ENCODE results near the gene PRRG2.

PRRG2 gene

DNA sequence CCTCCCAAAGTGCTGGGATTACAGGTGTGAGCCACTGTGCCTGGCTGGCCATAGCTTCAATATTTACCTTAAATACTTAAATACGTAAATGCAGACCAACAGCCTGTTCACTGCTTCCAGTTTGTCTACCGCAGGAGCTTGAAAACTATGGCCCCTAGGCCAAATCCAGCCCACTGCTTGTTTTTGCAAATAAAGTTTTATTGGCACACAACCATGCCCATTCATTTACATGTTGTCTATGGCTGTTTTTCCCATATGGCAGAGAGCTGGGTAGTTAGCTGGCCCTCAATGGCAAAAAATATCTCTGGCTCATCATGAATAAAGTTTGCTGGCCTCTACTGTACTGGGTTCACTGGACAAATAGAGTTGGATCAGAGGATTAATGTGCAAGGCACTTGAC lies 21.7 kb downstream of the PRRG2 start:
- H3K36me3 ChIP-seq (ENCODE audit: insufficient read depth), result peaks cover 6% of the 10 kb centered on the region; the same call in 1 of the 2 replicates
- no peaks in the 10 kb centered on the region; the same call in 1 of the 2 replicates for H3K79me2 ChIP-seq (ENCODE audit: insufficient read depth, low read depth)

DNA sequence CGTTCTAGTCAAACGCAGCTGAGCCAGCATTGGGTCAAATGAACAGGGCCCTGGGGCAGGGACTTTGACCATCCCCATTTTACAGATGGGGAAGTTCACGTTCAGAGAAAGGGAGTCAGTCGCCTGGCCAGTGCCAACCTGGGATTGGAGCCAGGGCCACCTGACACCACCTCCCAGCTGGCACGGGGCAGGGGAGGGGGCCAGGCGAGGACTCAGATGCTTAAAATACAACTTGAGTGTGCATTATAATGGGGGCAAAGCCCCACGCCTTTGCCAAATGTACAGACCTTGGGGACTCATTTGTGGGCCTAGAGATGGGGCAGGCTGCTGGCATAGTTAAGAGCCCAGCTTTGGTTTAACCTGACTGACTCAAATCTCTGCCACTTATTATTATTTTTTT lies 24.5 kb downstream of the PRRG2 start:
- Histone ChIP-seq H3K4me3 (IDR thresholded peaks at IDR 0.05; ENCODE audit: insufficient read depth, low read depth, low read length) (no peak overlapping the region), H3K79me2 (ENCODE audit: insufficient read depth, low read depth) (no peaks in the 10 kb centered on the region; the same call in 1 of the 2 replicates), H3K4me1 (ENCODE audit: low read depth, poor library complexity, severe bottlenecking) (no peaks in the 10 kb centered on the region), H4K20me1 (ENCODE audit: insufficient read depth) (no peaks in the 10 kb centered on the region), H3K9ac (no peak overlapping the region), H3K27me3 (ENCODE audit: insufficient read depth, low read depth) (no peaks in the 10 kb centered on the region), H2AFZ (ENCODE audit: low read depth) (no peak overlapping the region), H3K36me3 (ENCODE audit: insufficient read depth) (no peaks in the 10 kb centered on the region), H3K4me2 (no peak overlapping the region), H3K27ac (no peak overlapping the region)
- TF ChIP-seq, protein P1, sequence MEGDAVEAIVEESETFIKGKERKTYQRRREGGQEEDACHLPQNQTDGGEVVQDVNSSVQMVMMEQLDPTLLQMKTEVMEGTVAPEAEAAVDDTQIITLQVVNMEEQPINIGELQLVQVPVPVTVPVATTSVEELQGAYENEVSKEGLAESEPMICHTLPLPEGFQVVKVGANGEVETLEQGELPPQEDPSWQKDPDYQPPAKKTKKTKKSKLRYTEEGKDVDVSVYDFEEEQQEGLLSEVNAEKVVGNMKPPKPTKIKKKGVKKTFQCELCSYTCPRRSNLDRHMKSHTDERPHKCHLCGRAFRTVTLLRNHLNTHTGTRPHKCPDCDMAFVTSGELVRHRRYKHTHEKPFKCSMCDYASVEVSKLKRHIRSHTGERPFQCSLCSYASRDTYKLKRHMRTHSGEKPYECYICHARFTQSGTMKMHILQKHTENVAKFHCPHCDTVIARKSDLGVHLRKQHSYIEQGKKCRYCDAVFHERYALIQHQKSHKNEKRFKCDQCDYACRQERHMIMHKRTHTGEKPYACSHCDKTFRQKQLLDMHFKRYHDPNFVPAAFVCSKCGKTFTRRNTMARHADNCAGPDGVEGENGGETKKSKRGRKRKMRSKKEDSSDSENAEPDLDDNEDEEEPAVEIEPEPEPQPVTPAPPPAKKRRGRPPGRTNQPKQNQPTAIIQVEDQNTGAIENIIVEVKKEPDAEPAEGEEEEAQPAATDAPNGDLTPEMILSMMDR (conservative IDR thresholded peaks at IDR 0.05; ENCODE audit: low read depth, low read length), result no peak

More for the DNA sequence above, 21.7 kb downstream of the PRRG2 start:
- H3K27me3 ChIP-seq (ENCODE audit: insufficient read depth, low read depth), result no peaks in the 10 kb centered on the region
- no peaks in the 10 kb centered on the region for H3K4me1 ChIP-seq (ENCODE audit: low read depth, poor library complexity, severe bottlenecking)
- no peak overlapping the region for H3K27ac ChIP-seq
- H3K4me3 ChIP-seq (IDR thresholded peaks at IDR 0.05; ENCODE audit: insufficient read depth, low read depth, low read length), result no peak overlapping the region
- TF ChIP-seq, protein P1 (conservative IDR thresholded peaks at IDR 0.05; ENCODE audit: low read depth, low read length), result no peak
- H2AFZ ChIP-seq (ENCODE audit: low read depth), result no peak overlapping the region
- no peak overlapping the region for H3K9ac ChIP-seq
- H3K4me2 ChIP-seq, result no peak overlapping the region
- no peaks in the 10 kb centered on the region for H4K20me1 ChIP-seq (ENCODE audit: insufficient read depth)

DNA sequence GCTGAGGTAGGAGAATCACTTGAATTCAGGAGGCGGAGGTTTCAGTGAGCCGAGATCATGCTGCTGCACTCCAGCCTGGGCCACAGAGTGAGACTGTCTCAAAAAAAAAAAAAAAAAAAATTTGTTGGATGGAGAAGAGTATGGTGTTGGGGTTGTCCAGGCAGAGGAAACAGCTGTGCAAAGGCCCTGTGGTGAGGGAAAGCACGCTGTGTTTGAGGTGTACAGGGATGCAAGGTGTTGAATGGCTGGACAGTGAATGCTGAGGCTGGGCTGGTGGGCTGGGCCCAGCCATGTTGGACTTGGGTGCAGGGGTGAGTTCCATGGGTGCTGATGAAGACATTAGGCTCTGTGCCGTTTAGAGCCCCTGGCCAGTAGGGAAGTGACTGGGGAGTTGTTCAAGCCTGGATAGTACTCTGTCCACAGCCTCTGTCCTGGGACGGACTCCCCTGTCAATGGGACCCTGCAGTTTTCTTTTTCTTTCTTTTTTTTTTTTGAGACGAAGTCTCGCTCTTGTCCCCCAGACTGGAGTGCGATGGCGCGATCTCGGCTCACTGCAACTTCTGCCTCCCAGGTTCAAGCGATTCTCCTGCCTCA lies 28.5 kb downstream of the PRRG2 start:
- Histone ChIP-seq H3K27me3 (ENCODE audit: insufficient read depth, low read depth) (no peaks in the 10 kb centered on the region), H3K4me1 (ENCODE audit: low read depth, poor library complexity, severe bottlenecking) (no peaks in the 10 kb centered on the region), H3K4me3 (IDR thresholded peaks at IDR 0.05; ENCODE audit: insufficient read depth, low read depth, low read length) (no peak overlapping the region), H4K20me1 (ENCODE audit: insufficient read depth) (no peaks in the 10 kb centered on the region), H3K36me3 (ENCODE audit: insufficient read depth) (no peaks in the 10 kb centered on the region), H3K27ac (no peak overlapping the region), H2AFZ (ENCODE audit: low read depth) (no peak overlapping the region), H3K4me2 (no peak overlapping the region), H3K79me2 (ENCODE audit: insufficient read depth, low read depth) (no peaks in the 10 kb centered on the region; the same call in 1 of the 2 replicates), H3K9ac (no peak overlapping the region)
- TF ChIP-seq, protein P1 (conservative IDR thresholded peaks at IDR 0.05; ENCODE audit: low read depth, low read length), result no peak

DNA sequence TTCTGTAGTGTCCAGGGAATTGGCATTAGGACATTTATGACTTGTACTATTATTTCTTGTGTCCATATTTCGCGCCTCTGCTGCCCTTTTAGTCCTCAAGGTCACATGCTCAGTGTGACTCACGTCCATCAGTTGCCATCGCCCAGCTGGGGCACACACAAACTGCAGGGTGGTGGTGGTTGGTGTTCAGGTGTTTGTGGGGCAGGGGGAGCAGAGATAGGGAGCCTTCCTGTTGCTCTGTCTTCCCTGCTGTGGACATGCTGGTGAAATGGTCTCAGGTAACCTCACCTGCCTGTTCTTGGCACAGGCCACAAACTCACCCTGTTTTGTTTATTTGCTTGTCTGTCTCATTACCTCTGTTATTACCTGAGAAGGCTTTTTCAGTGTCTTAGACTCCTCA lies 32.3 kb downstream of the PRRG2 start:
- Histone ChIP-seq H4K20me1 (ENCODE audit: insufficient read depth) (no peaks in the 10 kb centered on the region), H3K27me3 (ENCODE audit: insufficient read depth, low read depth) (no peaks in the 10 kb centered on the region), H3K79me2 (ENCODE audit: insufficient read depth, low read depth) (no peaks in the 10 kb centered on the region), H3K4me3 (IDR thresholded peaks at IDR 0.05; ENCODE audit: insufficient read depth, low read depth, low read length) (no peak overlapping the region), H2AFZ (ENCODE audit: low read depth) (no peak overlapping the region), H3K27ac (no peak overlapping the region), H3K36me3 (ENCODE audit: insufficient read depth) (no peaks in the 10 kb centered on the region; the same call in 1 of the 2 replicates), H3K9ac (no peak overlapping the region), H3K4me2 (no peak overlapping the region), H3K4me1 (ENCODE audit: low read depth, poor library complexity, severe bottlenecking) (no peaks in the 10 kb centered on the region)
- TF ChIP-seq, protein P1 (conservative IDR thresholded peaks at IDR 0.05; ENCODE audit: low read depth, low read length), result no peak
